ENCODE results near the gene AGK.
"Not testable (repeated sequence)": the region's sequence is repeated elsewhere in the genome, so short reads cannot be mapped to it uniquely, and the experiment has no call there.

The AGK gene

GRCh38 chr7:141588912-141589311 lies 37.7 kb downstream of the AGK start:
- no peak for DNase-seq

- no peak for DNase-seq
Measured at GRCh38 chr7:141590071-141590470, 38.9 kb downstream of the AGK start.

GRCh38 chr7:141590666-141591065 lies 39.5 kb downstream of the AGK start:
- no peak for DNase-seq

- no peak for DNase-seq
Measured at GRCh38 chr7:141593134-141593533, 41.9 kb downstream of the AGK start.

GRCh38 chr7:141597966-141598365 lies 46.8 kb downstream of the AGK start:
- DNase-seq = no peak

- DNase-seq = no peak
Measured at GRCh38 chr7:141598408-141598807, 47.2 kb downstream of the AGK start.

- DNase-seq = no peak
Measured at GRCh38 chr7:141600168-141601006, 49.2 kb downstream of the AGK start.

GRCh38 chr7:141609576-141609975 lies 58.4 kb downstream of the AGK start:
- no peak for DNase-seq

- no peak for DNase-seq
Measured at GRCh38 chr7:141610671-141611070, 59.5 kb downstream of the AGK start.

GRCh38 chr7:141612861-141613260 lies 61.7 kb downstream of the AGK start:
- no peak for DNase-seq

- DNase-seq = no peak
Measured at GRCh38 chr7:141617280-141617679, 66.1 kb downstream of the AGK start.

GRCh38 chr7:141619745-141620144 lies 68.5 kb downstream of the AGK start:
- DNase-seq = no peak

- DNase-seq = no peak
Measured at GRCh38 chr7:141624763-141625162, 73.6 kb downstream of the AGK start.

- no peak for DNase-seq
Measured at GRCh38 chr7:141630621-141631020, 79.4 kb downstream of the AGK start.

- DNase-seq = no peak
Measured at GRCh38 chr7:141631525-141631924, 80.3 kb downstream of the AGK start.

- no peak for DNase-seq
Measured at GRCh38 chr7:141634065-141634464, 82.9 kb downstream of the AGK start.

- DNase-seq = no peak
Measured at GRCh38 chr7:141636053-141636452, 84.8 kb downstream of the AGK start.

- no peak for DNase-seq
Measured at GRCh38 chr7:141640239-141640840, 89.1 kb downstream of the AGK start.

- DNase-seq = no peak
Measured at GRCh38 chr7:141641876-141642275, 90.7 kb downstream of the AGK start.

GRCh38 chr7:141645188-141645587 lies 94.0 kb downstream of the AGK start:
- no peak for DNase-seq

- no peak for DNase-seq
Measured at GRCh38 chr7:141646826-141647480, 95.7 kb downstream of the AGK start.

GRCh38 chr7:141647701-141648100 lies 96.5 kb downstream of the AGK start:
- DNase-seq = not testable (repeated sequence)

GRCh38 chr7:141648276-141649114 lies 97.3 kb downstream of the AGK start:
- DNase-seq = no peak

All from CD4-positive, alpha-beta T cell treated with Interleukin-15 for 1 hour (primary cell).